B cell (primary cell): Measurements from ENCODE around the gene SLAMF9. TPM values are rescaled to one million over a fixed set of nuclear protein-coding genes. Genes with fewer than 3 reads are reported as not detected.

Source experiments
- ATAC-seq: fragments of 200-7000 bp; cut with Tn5 transposase; one replicate; pipeline ENCODE4 v1.10.0; 2021; ENCODE audit warnings: low read depth, mild to moderate bottlenecking, moderate number of reproducible peaks, moderate library complexity
- CTCF ChIA-PET: fragments of 350-600 bp; sonication (Branson Sonifier 250); formaldehyde crosslinking; loops from one replicate; lab custom pipeline; 2021; ENCODE audit warnings: antibody characterized with exemption, inconsistent platforms; lab: Charles Lee
- POLR2A ChIA-PET: fragments of 350-600 bp; sonication (Branson Sonifier 250); formaldehyde crosslinking; loops from one replicate; lab custom pipeline; 2021; ENCODE audit warnings: antibody characterized with exemption; lab: Charles Lee
- DNase-seq: peaks from one replicate; pipeline ENCODE4 v3.0.0; 2013
- H2AFZ ChIP-seq: 2 replicates; pipeline ENCODE4 v1.6.1; 2012; ENCODE audit warnings: mild to moderate bottlenecking, low read depth, low read length; ENCODE audit not compliant: insufficient read depth, poor library complexity, severe bottlenecking
- H3K27ac ChIP-seq, 2 donors: 1 replicate in 1 of 2; 2 replicates in 1 of 2; pipeline ENCODE4 v1.5.1; 2012 to 2013; ENCODE audit warnings: low read length in 2 of 2, mild to moderate bottlenecking in 2 of 2, moderate library complexity in 1 of 2
- H3K27me3 ChIP-seq, 4 experiments: fragments of 200-600 bp in 1 of 4; sonication (generic) in 1 of 4; replicated peaks in 1 of 4; 1 replicate in 2 of 4; 2 replicates in 2 of 4; pipeline versions ENCODE4 v1.6.1 to v1.7.0; 2013 to 2016; ENCODE audit warnings: low read length in 3 of 4, mild to moderate bottlenecking in 2 of 4, mixed read lengths in 1 of 4, moderate library complexity in 1 of 4; ENCODE audit not compliant: insufficient read depth in 4 of 4, control insufficient read depth in 3 of 4; ENCODE audit errors: control extremely low read depth in 1 of 4
- H3K36me3 ChIP-seq, 2 experiments: replicated peaks in 1 of 2; 1 replicate in 1 of 2; 2 replicates in 1 of 2; pipeline versions ENCODE4 v1.6.1 to v1.7.1; 2013; ENCODE audit warnings: low read length in 1 of 2; ENCODE audit not compliant: insufficient read depth in 2 of 2, control insufficient read depth in 1 of 2; ENCODE audit errors: control extremely low read depth in 1 of 2, extremely low read depth in 1 of 2
- H3K4me1 ChIP-seq, 2 donors: fragments of 200-600 bp in 1 of 2; sonication (generic) in 1 of 2; 1 replicate in 1 of 2; 2 replicates in 1 of 2; pipeline versions ENCODE4 v1.5.1 to v1.6.1; 2013 to 2017; ENCODE audit warnings: low read length in 2 of 2; ENCODE audit not compliant: control insufficient read depth in 2 of 2, insufficient read depth in 2 of 2
- H3K4me2 ChIP-seq: replicated peaks from 2 replicates; pipeline ENCODE3; 2012; ENCODE audit warnings: mild to moderate bottlenecking, low read depth, low read length; ENCODE audit not compliant: poor library complexity, severe bottlenecking
- H3K4me3 ChIP-seq, 5 experiments: fragments of 200-600 bp in 1 of 5; sonication (generic) in 1 of 5; 1 replicate in 3 of 5; 2 replicates in 2 of 5; pipeline versions ENCODE4 v1.5.1 to v1.7.0; 2011 to 2016; ENCODE audit warnings: low read length in 4 of 5, mild to moderate bottlenecking in 4 of 5, low read depth in 2 of 5, control low read depth in 1 of 5, moderate library complexity in 1 of 5; ENCODE audit not compliant: insufficient read depth in 1 of 5; ENCODE audit errors: control extremely low read depth in 1 of 5, extremely low read depth in 1 of 5
- H3K79me2 ChIP-seq: fragments of 200-600 bp; sonication (generic); one replicate; pipeline ENCODE4 v1.6.0; 2016; ENCODE audit warnings: low read length; ENCODE audit not compliant: control insufficient read depth, insufficient read depth
- H3K9ac ChIP-seq: fragments of 200-600 bp; sonication (generic); 2 replicates; pipeline ENCODE4 v1.6.1; 2017; ENCODE audit warnings: mild to moderate bottlenecking, low read length, moderate library complexity
- H3K9me3 ChIP-seq, 3 donors: one replicate each; pipeline versions ENCODE4 v1.6.1 to v1.7.1; 2013; ENCODE audit warnings: low read length in 2 of 3; ENCODE audit not compliant: control insufficient read depth in 2 of 3, insufficient read depth in 1 of 3; ENCODE audit errors: control extremely low read depth in 1 of 3
- H4K20me1 ChIP-seq: 2 replicates; pipeline ENCODE4 v1.6.0; 2012; ENCODE audit warnings: mild to moderate bottlenecking, low read length; ENCODE audit not compliant: insufficient read depth, control insufficient read depth, poor library complexity, severe bottlenecking
- H3K27ac Mint-ChIP-seq: one replicate; pipeline ENCODE4 v1.8.0; 2021; ENCODE audit warnings: mixed read lengths
- H3K27me3 Mint-ChIP-seq: one replicate; pipeline ENCODE4 v1.8.0; 2021; ENCODE audit warnings: mixed read lengths
- H3K4me1 Mint-ChIP-seq: one replicate; pipeline ENCODE4 v1.8.0; 2021; ENCODE audit warnings: mixed read lengths
- H3K4me3 Mint-ChIP-seq: one replicate; pipeline ENCODE4 v1.8.0; 2021; ENCODE audit warnings: mixed read lengths
- H3K9me3 Mint-ChIP-seq: one replicate; pipeline ENCODE4 v1.8.0; 2022; ENCODE audit warnings: mixed read lengths; ENCODE audit not compliant: insufficient read depth
- CTCF ChIP-seq: fragments of 200-600 bp; IDR thresholded peaks from one replicate; pipeline ENCODE4 v1.8.0; 2022; ENCODE audit warnings: antibody characterized with exemption, mild to moderate bottlenecking
- EZH2 ChIP-seq: IDR thresholded peaks from 2 replicates; pipeline ENCODE4 v1.6.1; 2012; ENCODE audit warnings: borderline replicate concordance, low read depth, mild to moderate bottlenecking, moderate library complexity, low read length; ENCODE audit not compliant: insufficient read depth, poor library complexity, severe bottlenecking
- whole genome bisulfite sequencing: methylation state at CpG from one replicate; pipeline ENCODE4 v1.1.5; 2013; ENCODE audit warnings: missing lambda C conversion rate; ENCODE audit not compliant: insufficient coverage; 5-methylcytosine and 5-hydroxymethylcytosine counted together
- intact Hi-C: fragments of 100-400 bp; cut with micrococcal nuclease; formaldehyde crosslinking; loops from one replicate; pipeline ENCODE4 v1.10.0; 2022
- polyA plus RNA-seq: library from polyadenylated mRNA; depleted of rRNA; stranded (reverse); fragments of >200 nt; gene quantifications from 2 replicates; pipeline ENCODE4 v1.2.3, GENCODE V29; 2012
- total RNA-seq, 2 donors: library from RNA; stranded (reverse); fragments of 120-200 nt in 1 of 2; gene quantifications; 1 replicate in 1 of 2; 2 replicates in 1 of 2; pipeline versions ENCODE4 v1.2.3 to v1.2.4, GENCODE V29; 2013 to 2022

Gene SLAMF9
- total and polyA plus RNA-seq, 2 donors (not counting 1 experiment from before 2014, with no cell fraction given) = not detected

DNA sequence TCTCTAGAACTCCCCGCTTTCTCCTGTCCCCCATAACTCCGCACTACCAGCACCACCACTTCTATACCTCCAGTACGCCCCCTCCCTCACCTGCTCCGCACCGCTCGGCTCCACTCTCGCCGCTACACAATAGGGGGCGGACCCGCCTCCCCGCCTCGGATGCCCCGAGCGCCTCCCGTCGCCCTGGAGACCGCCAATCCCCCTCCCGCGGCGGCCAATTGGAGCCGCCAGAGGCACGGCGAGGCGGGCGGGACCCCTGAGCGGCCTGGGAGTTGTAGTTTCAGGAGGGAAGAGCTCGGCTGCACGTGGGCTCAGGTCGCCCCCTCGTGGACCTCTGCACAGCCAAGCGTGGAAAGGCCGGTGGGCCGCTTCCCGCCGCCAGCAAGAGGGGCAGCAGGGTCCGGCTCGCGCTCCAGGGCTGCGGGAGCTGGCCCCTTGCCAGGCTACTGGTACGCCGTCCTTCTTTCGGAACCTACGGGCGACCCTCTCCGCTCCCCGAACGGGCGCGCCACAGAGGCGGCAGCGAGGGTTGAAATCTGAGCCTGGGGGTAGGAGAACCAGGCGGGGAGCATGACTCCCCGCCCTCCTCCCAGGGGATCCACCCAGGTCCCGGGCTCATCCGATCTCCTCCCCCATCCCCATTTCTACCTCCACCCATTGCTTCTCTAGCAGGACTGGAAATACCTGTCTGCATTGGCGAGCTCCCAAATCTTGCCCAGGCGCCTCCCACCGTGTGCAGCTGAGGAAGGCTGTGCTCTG lies 8.4 kb downstream of the SLAMF9 start, which contains the start of gene IGSF9:
TSS of gene IGSF9 (minus strand) at position 131 of the 759 bp plus-strand sequence. CDS start 2,159 bp downstream, outside the sequence.
- Histone ChIP-seq H2AFZ (peak within 1 kb of the TSS; percentile 55), H4K20me1 (no peaks in the 10 kb centered on the region), H3K4me3 (peak within 1 kb of the TSS in 4 of 5 experiments; percentile 8 to 46 (median 42)), H3K36me3 (no peaks in the 10 kb centered on the region), H3K9ac (peak within 1 kb of the TSS; percentile 52), H3K27me3 (peaks cover 0 to 34% (median 18%) of the 10 kb centered on the region in 4 experiments), H3K4me1 (peaks cover 15 to 18% of the 10 kb centered on the region in 2 donors), H3K27ac (no peak within 1 kb of the TSS), H3K79me2 (no peaks in the 10 kb centered on the region), H3K9me3 (no peaks in the 10 kb centered on the region), H3K4me2 (peak within 1 kb of the TSS; percentile 91)
- intact Hi-C loops = loop anchor here (1.0 kb wide), 3 partner anchors 9 to 165 kb away; partner anchors contain the start of gene DUSP23
- H3K9me3 Mint-ChIP-seq = no peaks in the 10 kb centered on the region
- ChIA-PET CTCF (interaction anchor here (0.7 to 4.5 kb wide), 13 partner anchors 10 to 146 kb away, joined by 3 to 34 read pairs (median 4); partner anchors contain the start of genes FCRL6 and TAGLN2), POLR2A (interaction anchor here (0.9 to 1.1 kb wide), 3 partner anchors 9 to 24 kb away, joined by 3 read pairs; partner anchors contain the start of gene TAGLN2)
- ATAC-seq = peak; percentile 94
- 3% methylated on average over 58 of the region's 58 CpGs for WGBS
- peaks cover 15% of the 10 kb centered on the region for H3K4me1 Mint-ChIP-seq
- peak; percentile 81 for DNase-seq
- peaks cover 40% of the 10 kb centered on the region for H3K27me3 Mint-ChIP-seq
- no peak within 1 kb of the TSS for H3K27ac Mint-ChIP-seq
- H3K4me3 Mint-ChIP-seq = peak within 1 kb of the TSS; percentile 60
- TF ChIP-seq EZH2 (no peak), CTCF (peak; percentile 45)
